ENCODE data around the gene ARF6. TPM values are rescaled to one million over a fixed set of nuclear protein-coding genes. Genes with fewer than 3 reads are reported as not detected.
A peak's percentile ranks its signal among the peaks of the same experiment; 100 is the strongest.
"Not testable (repeated sequence)": the region's sequence is repeated elsewhere in the genome, so short reads cannot be mapped to it uniquely, and the experiment has no call there.

Gene ARF6
- total RNA-seq, 1 experiment from 2014 or later, result 48.0 TPM

DNA sequence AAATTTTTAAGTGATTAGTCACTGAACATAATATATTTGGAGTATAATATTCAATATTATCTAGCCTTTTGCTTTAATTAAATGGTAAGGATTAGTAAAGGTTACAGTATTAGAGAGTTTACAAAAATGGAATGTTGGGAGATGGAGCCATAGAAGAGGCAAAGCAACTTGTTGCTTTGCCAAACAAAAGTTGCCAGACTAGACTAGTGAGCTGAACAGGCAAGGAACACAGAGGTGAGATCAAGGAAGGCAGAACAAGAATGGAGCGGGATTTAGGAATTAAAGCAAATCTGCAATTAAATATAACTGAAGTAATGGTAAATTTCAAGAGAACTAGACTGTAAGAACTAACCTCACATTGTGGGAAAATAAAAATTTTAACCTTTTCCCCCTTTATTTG lies 5.1 kb downstream of the ARF6 start:
- DNase-seq (ENCODE audit: low spot score), result no peak
- in situ Hi-C loops (cut with HindIII; ENCODE audit: low sequenced_read_pairs), result no loop called here

- in situ Hi-C loops (cut with HindIII; ENCODE audit: low sequenced_read_pairs), result no loop called here
- DNase-seq (ENCODE audit: low spot score), result no peak
These were observed 5.6 kb downstream of the ARF6 start for GRCh38 chr14:49898485-49898884.

DNA sequence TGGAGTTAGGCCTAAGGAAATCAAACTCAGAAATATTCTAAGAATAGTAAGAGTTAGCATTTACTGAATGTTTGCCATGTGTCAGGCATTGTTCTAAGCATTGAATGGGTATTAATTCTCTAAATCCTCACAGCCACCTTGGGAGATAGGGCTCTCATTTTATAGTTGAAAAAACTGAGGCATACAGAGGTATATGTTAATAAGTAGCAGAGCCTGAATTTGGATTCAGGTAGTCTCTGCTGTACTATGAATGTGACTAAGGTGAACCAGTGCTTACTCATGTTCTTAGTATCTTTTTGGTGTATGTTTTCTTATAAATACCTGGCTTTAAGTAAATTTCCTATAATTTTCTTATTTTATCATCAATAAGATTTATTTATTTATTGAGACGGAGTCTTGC lies 8.1 kb downstream of the ARF6 start:
- no peak for DNase-seq (ENCODE audit: low spot score)
- in situ Hi-C loops (cut with HindIII; ENCODE audit: low sequenced_read_pairs), result no loop called here

- in situ Hi-C loops (cut with HindIII; ENCODE audit: low sequenced_read_pairs); DNase-seq (ENCODE audit: low spot score): not testable (repeated sequence)
These were observed 9.9 kb downstream of the ARF6 start for GRCh38 chr14:49902679-49903246.

DNA sequence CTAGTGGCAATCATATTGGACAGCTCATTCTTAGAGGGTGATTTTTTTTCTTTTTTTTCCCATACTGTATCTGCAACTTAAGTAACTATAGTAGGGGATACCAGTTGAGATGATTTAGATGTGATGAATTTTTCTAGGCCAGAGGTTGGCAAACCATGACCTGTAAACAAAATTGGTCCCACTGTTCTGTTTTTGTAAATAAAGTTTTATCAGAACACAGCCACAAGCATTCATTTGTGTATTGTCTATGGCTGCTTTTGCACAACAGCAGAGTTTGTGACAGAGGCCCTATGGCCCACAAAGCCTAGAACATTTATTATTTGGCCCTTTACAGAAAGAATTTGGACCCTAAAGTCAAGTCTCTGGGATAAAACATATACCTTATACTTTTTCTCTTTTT lies 11.4 kb downstream of the ARF6 start:
- no peak for DNase-seq (ENCODE audit: low spot score)
- in situ Hi-C loops (cut with HindIII; ENCODE audit: low sequenced_read_pairs), result no loop called here

- in situ Hi-C loops (cut with HindIII; ENCODE audit: low sequenced_read_pairs), result no loop called here
These were observed 13.1 kb downstream of the ARF6 start for GRCh38 chr14:49905989-49906388.

GRCh38 chr14:49907186-49907585 lies 14.3 kb downstream of the ARF6 start:
- in situ Hi-C loops (cut with HindIII; ENCODE audit: low sequenced_read_pairs), result no loop called here
- DNase-seq (ENCODE audit: low spot score), result no peak

More at GRCh38 chr14:49905989-49906388, 13.1 kb downstream of the ARF6 start:
- DNase-seq (ENCODE audit: low spot score), result no peak

DNA sequence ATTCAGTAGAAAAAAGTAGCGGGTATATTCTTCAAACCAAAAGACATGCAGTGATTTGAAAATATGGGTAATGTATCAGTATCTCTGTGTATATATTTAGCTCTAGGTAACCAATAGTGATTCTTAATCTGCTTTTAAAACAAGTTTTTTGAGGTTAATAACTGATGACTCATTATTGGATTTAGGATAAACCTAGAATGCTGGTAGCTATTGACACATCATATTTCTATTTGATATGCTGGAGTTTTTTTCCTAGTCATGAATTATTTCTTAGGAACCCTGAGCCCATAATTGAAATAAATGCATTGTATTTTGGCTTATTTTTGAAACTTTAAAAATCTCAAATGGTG lies 15.5 kb downstream of the ARF6 start:
- in situ Hi-C loops (cut with HindIII; ENCODE audit: low sequenced_read_pairs), result no loop called here
- DNase-seq (ENCODE audit: low spot score), result no peak

- no peak for DNase-seq (ENCODE audit: low spot score)
- in situ Hi-C loops (cut with HindIII; ENCODE audit: low sequenced_read_pairs), result no loop called here
These were observed 16.1 kb downstream of the ARF6 start for GRCh38 chr14:49909016-49909415.

- in situ Hi-C loops (cut with HindIII; ENCODE audit: low sequenced_read_pairs), result no loop called here
- DNase-seq (ENCODE audit: low spot score), result no peak
These were observed 22.2 kb downstream of the ARF6 start for GRCh38 chr14:49915085-49915484.

GRCh38 chr14:49918706-49919105 lies 25.8 kb downstream of the ARF6 start:
- in situ Hi-C loops (cut with HindIII; ENCODE audit: low sequenced_read_pairs), result no loop called here
- DNase-seq (ENCODE audit: low spot score), result no peak

- in situ Hi-C loops (cut with HindIII; ENCODE audit: low sequenced_read_pairs), result no loop called here
- DNase-seq (ENCODE audit: low spot score), result no peak
These were observed 27.2 kb downstream of the ARF6 start for GRCh38 chr14:49919825-49920659.

DNA sequence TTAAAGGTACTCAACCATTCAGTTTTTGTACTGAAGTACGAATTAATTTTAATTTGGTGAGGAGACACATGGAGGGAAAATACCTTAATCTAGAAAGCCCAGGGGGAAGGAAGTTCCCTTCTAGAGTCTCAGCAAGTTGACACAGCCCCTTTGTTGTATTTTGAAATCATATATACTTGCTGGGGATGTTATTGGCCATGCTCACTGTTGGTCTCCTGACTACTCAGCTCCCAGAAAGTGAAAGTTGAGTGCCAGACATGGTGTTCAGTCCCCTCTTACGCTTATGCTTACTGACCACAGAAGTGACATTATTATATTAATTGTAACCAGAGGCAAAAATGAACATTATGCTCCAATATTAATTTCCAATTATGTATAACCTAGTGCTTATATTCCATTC lies 28.1 kb downstream of the ARF6 start:
- in situ Hi-C loops (cut with HindIII; ENCODE audit: low sequenced_read_pairs), result no loop called here

GRCh38 chr14:49921401-49921800 lies 28.5 kb downstream of the ARF6 start:
- peak; percentile 7 for DNase-seq (ENCODE audit: low spot score)
- in situ Hi-C loops (cut with HindIII; ENCODE audit: low sequenced_read_pairs), result no loop called here

More for the DNA sequence above, 28.1 kb downstream of the ARF6 start:
- DNase-seq (ENCODE audit: low spot score), result no peak

DNA sequence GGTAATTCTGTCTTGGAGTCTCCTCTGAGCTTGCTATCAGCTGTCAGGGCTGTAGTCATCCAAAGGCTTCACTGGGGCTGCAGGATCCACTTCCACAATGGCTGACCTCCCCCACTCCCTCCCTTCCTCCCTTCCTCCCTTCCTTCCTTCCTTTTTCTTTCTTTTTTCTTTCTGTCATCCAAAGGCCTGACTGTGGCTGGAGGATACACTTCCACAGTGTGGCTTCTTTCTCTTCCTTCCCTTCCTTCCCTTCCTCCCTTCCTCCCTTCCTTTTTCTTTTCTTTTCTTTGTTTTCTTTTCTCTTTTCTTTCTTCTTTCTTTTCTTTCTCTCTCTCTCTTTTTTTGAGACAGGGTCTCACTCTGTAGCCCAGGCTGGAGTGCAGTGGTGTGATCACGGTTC lies 30.6 kb downstream of the ARF6 start:
- in situ Hi-C loops (cut with HindIII; ENCODE audit: low sequenced_read_pairs), result no loop called here
- no peak for DNase-seq (ENCODE audit: low spot score)

- in situ Hi-C loops (cut with HindIII; ENCODE audit: low sequenced_read_pairs), result no loop called here
- DNase-seq (ENCODE audit: low spot score), result no peak
These were observed 31.0 kb downstream of the ARF6 start for GRCh38 chr14:49923881-49924280.

GRCh38 chr14:49924852-49925251 lies 32.0 kb downstream of the ARF6 start:
- no peak for DNase-seq (ENCODE audit: low spot score)
- in situ Hi-C loops (cut with HindIII; ENCODE audit: low sequenced_read_pairs), result no loop called here

DNA sequence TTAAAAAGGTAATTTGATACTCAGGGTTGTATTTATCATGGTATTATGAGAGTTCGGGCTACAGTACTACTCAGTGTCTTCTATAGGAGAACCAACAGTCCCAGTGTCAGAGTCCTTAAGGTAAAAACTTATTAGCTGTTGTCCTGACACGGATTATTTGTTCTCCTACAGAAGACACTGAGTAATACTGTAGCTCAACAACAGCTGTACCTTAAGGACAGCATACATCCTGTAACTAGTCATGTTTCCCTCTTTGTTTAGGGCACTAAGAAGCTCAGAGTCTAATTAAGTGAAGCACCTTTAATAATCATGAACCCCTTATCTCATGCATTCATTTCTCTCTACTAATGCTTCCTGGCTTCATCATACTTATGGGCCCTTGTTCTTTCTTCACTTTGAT lies 33.9 kb downstream of the ARF6 start:
- in situ Hi-C loops (cut with HindIII; ENCODE audit: low sequenced_read_pairs), result no loop called here
- no peak for DNase-seq (ENCODE audit: low spot score)

- no peak for DNase-seq (ENCODE audit: low spot score)
- in situ Hi-C loops (cut with HindIII; ENCODE audit: low sequenced_read_pairs), result no loop called here
These were observed 35.1 kb downstream of the ARF6 start for GRCh38 chr14:49928015-49928414.

GRCh38 chr14:49930720-49931119 lies 37.8 kb downstream of the ARF6 start:
- no peak for DNase-seq (ENCODE audit: low spot score)

GRCh38 chr14:49931523-49931922 lies 38.6 kb downstream of the ARF6 start:
- in situ Hi-C loops (cut with HindIII; ENCODE audit: low sequenced_read_pairs), result no loop called here

More at GRCh38 chr14:49930720-49931119, 37.8 kb downstream of the ARF6 start:
- in situ Hi-C loops (cut with HindIII; ENCODE audit: low sequenced_read_pairs), result no loop called here

More at GRCh38 chr14:49931523-49931922, 38.6 kb downstream of the ARF6 start:
- DNase-seq (ENCODE audit: low spot score), result no peak
